Measurements from ENCODE around the gene CERS3. TPM values are rescaled to one million over a fixed set of nuclear protein-coding genes. Genes with fewer than 3 reads are reported as not detected.

Gene CERS3
- total RNA-seq, 2 experiments from 2014 or later: 1.3 to 1.8 TPM

DNA sequence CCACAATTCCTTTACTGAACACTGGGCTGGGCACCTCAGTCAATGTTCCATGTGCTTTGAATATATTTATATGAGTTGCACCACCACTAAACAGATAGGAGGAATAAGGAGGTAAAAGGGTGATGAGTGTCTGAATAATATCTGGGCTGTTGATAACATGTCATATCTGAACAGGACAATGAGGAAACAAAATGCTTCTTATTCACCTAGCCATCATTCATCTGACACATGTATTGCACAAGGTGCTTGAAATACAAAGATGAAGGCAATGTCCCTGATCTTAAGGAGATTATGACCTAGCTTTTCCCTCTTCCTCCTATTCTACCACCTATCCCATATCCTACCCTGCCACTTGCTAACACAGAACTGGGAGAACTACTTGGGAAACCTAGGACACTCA is 8.0 kb upstream of the CERS3 start:
- POLR2A ChIA-PET: no interaction called here
- ATAC-seq (ENCODE audit: poor library complexity) (no peak), DNase-seq (no peak)
- Histone ChIP-seq H3K27ac (ENCODE audit: low read depth in 1 of 2, low read length in 2 of 2) (no peak overlapping the region), H3K4me3 (ENCODE audit: low read length) (no peak overlapping the region), H3K9me3 (ENCODE audit: control insufficient read depth in 1 of 2, insufficient read depth in 1 of 2, low read length in 2 of 2) (peaks cover 0 to 5% of the 10 kb centered on the region in 2 experiments), H3K36me3 (ENCODE audit: insufficient read depth, low read length) (no peaks in the 10 kb centered on the region), H3K4me1 (ENCODE audit: insufficient read depth, low read length) (no peaks in the 10 kb centered on the region), H3K27me3 (ENCODE audit: control insufficient read depth in 1 of 2, insufficient read depth in 2 of 2, low read length in 2 of 2) (no peaks in the 10 kb centered on the region)
- Mint-ChIP-seq H3K9me3 (peaks cover 5% of the 10 kb centered on the region), H3K4me3 (no peak overlapping the region), H3K27me3 (peaks cover 10% of the 10 kb centered on the region), H3K4me1 (ENCODE audit: low read depth) (no peaks in the 10 kb centered on the region), H3K27ac (no peak overlapping the region), H3K36me3 (ENCODE audit: low read depth) (peaks cover 28% of the 10 kb centered on the region)
- TF ChIP-seq, protein P1, sequence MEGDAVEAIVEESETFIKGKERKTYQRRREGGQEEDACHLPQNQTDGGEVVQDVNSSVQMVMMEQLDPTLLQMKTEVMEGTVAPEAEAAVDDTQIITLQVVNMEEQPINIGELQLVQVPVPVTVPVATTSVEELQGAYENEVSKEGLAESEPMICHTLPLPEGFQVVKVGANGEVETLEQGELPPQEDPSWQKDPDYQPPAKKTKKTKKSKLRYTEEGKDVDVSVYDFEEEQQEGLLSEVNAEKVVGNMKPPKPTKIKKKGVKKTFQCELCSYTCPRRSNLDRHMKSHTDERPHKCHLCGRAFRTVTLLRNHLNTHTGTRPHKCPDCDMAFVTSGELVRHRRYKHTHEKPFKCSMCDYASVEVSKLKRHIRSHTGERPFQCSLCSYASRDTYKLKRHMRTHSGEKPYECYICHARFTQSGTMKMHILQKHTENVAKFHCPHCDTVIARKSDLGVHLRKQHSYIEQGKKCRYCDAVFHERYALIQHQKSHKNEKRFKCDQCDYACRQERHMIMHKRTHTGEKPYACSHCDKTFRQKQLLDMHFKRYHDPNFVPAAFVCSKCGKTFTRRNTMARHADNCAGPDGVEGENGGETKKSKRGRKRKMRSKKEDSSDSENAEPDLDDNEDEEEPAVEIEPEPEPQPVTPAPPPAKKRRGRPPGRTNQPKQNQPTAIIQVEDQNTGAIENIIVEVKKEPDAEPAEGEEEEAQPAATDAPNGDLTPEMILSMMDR (IDR thresholded peaks at IDR 0.05): no peak
- intact Hi-C loops (cut with DNase I, micrococcal nuclease): no loop called here
- CTCF ChIA-PET: no interaction called here

DNA sequence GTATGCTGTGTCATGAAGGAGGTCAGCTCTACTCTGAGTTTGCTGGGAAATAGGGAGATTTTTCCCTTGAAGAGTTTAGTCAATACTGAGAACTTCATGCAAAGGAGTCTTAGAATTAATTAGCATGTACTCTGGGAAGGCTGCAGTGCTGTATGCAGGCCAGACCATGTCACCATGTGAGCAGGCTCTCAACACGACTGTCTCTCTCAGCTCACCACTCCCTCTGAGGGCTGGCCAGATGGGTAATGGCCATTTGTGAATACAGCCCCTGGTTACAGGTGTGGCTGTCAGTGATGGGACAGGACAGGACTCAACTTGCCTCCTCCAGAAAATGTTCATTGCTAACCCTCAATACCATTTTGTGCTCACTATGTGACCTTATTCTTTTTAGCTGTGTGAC is 5.1 kb upstream of the CERS3 start:
- DNase-seq (no peak), ATAC-seq (ENCODE audit: poor library complexity) (no peak)
- POLR2A ChIA-PET: no interaction called here
- Mint-ChIP-seq H3K9me3 (peaks cover under 1% of the 10 kb centered on the region), H3K4me3 (no peak overlapping the region), H3K27ac (no peak overlapping the region), H3K36me3 (ENCODE audit: low read depth) (peaks cover 19% of the 10 kb centered on the region), H3K4me1 (ENCODE audit: low read depth) (peaks cover 11% of the 10 kb centered on the region), H3K27me3 (peaks cover 6% of the 10 kb centered on the region)
- CTCF ChIA-PET: no interaction called here
- H3K4me3 ChIP-seq (ENCODE audit: low read length): no peak overlapping the region
- H3K27me3 ChIP-seq (ENCODE audit: control insufficient read depth in 1 of 2, insufficient read depth in 2 of 2, low read length in 2 of 2): no peaks in the 10 kb centered on the region
- no peaks in the 10 kb centered on the region for H3K4me1 ChIP-seq (ENCODE audit: insufficient read depth, low read length)
- intact Hi-C loops (cut with DNase I, micrococcal nuclease): no loop called here
- peaks cover 0 to 5% of the 10 kb centered on the region in 2 experiments for H3K9me3 ChIP-seq (ENCODE audit: control insufficient read depth in 1 of 2, insufficient read depth in 1 of 2, low read length in 2 of 2)
- no peak overlapping the region for H3K27ac ChIP-seq (ENCODE audit: low read depth in 1 of 2, low read length in 2 of 2)
- no peaks in the 10 kb centered on the region for H3K36me3 ChIP-seq (ENCODE audit: insufficient read depth, low read length)
- TF ChIP-seq, protein P1 (IDR thresholded peaks at IDR 0.05): no peak

DNA sequence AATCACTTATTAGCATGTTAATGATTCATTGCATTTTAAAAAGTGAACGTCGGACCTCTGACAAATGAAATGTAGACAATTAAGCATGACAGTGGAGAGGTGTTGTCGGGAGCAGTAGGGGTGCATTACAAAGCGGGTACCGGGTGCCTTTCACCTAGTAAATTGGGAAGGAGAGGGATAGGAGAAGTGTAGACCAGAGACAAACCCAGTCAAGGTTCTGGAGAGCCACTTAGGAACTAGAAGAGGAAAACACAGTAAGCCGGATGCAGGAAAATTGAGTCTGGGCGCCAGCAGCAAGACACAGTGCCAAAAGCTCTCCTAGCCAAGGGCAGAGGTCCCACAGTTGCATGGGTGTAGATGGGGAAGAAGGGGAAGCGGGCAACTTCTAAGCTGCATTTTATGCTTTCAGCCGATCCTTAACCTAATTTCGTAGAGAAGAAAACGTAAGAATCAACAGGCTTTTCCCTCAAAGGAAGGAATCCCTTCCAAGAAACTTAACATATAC is 3.1 kb upstream of the CERS3 start:
- Histone ChIP-seq H3K4me1 (ENCODE audit: insufficient read depth, low read length) (no peaks in the 10 kb centered on the region), H3K36me3 (ENCODE audit: insufficient read depth, low read length) (no peaks in the 10 kb centered on the region), H3K27me3 (ENCODE audit: control insufficient read depth in 1 of 2, insufficient read depth in 2 of 2, low read length in 2 of 2) (no peaks in the 10 kb centered on the region), H3K4me3 (ENCODE audit: low read length) (no peak overlapping the region), H3K27ac (ENCODE audit: low read depth in 1 of 2, low read length in 2 of 2) (no peak overlapping the region), H3K9me3 (ENCODE audit: control insufficient read depth in 1 of 2, insufficient read depth in 1 of 2, low read length in 2 of 2) (no peaks in the 10 kb centered on the region)
- intact Hi-C loops (cut with DNase I, micrococcal nuclease): no loop called here
- ChIA-PET POLR2A (no interaction called here), CTCF (no interaction called here)
- no peak for DNase-seq
- Mint-ChIP-seq H3K9me3 (no peaks in the 10 kb centered on the region), H3K4me3 (no peak overlapping the region), H3K27me3 (no peaks in the 10 kb centered on the region), H3K4me1 (ENCODE audit: low read depth) (peaks cover 11% of the 10 kb centered on the region), H3K27ac (no peak overlapping the region), H3K36me3 (ENCODE audit: low read depth) (peaks cover 9% of the 10 kb centered on the region)
- TF ChIP-seq, protein P1 (IDR thresholded peaks at IDR 0.05): no peak
- no peak for ATAC-seq (ENCODE audit: poor library complexity)
